HFFc6 (cell line): Measurements from ENCODE around the gene TLR7. TPM values are rescaled to one million over a fixed set of nuclear protein-coding genes. Genes with fewer than 3 reads are reported as not detected.

Source experiments
- DNase-seq: peaks from one replicate; pipeline ENCODE4 v3.0.0-alpha.2; 2018
- H3K27ac Mint-ChIP-seq: 2 replicates; pipeline ENCODE4 v1.8.0; 2020; ENCODE audit warnings: mild to moderate bottlenecking, mixed read lengths
- H3K27me3 Mint-ChIP-seq: 2 replicates; pipeline ENCODE4 v1.8.0; 2021; ENCODE audit warnings: mild to moderate bottlenecking, moderate library complexity, mixed read lengths; ENCODE audit not compliant: insufficient read depth
- H3K36me3 Mint-ChIP-seq: 2 replicates; pipeline ENCODE4 v1.8.0; 2021; ENCODE audit warnings: low read depth, mixed read lengths
- H3K4me1 Mint-ChIP-seq: 2 replicates; pipeline ENCODE4 v1.8.0; 2020; ENCODE audit warnings: low read depth, mixed read lengths
- H3K4me3 Mint-ChIP-seq: 2 replicates; pipeline ENCODE4 v1.8.0; 2020; ENCODE audit warnings: mild to moderate bottlenecking, moderate library complexity, mixed read lengths
- H3K9me3 Mint-ChIP-seq: 2 replicates; pipeline ENCODE4 v1.8.0; 2020; ENCODE audit warnings: mild to moderate bottlenecking, mixed read lengths
- CTCF ChIP-seq: fragments of 200-600 bp; sonication (generic); IDR thresholded peaks from 2 replicates; pipeline ENCODE4 v1.5.0; 2021; ENCODE audit warnings: antibody characterized with exemption, mild to moderate bottlenecking
- total RNA-seq, 6 experiments: library from RNA; stranded (reverse); fragmentation: NEBNext Ultra II Directional; extraction: Animal tissue kit (Norgen Biotek cat#: 25700); gene quantifications; 2 replicates in 1 of 6; 3 replicates in 5 of 6; pipeline ENCODE4 v1.2.3, GENCODE V29; 2021

Gene TLR7
- total RNA-seq, 6 experiments from 2014 or later, result not detected

DNA sequence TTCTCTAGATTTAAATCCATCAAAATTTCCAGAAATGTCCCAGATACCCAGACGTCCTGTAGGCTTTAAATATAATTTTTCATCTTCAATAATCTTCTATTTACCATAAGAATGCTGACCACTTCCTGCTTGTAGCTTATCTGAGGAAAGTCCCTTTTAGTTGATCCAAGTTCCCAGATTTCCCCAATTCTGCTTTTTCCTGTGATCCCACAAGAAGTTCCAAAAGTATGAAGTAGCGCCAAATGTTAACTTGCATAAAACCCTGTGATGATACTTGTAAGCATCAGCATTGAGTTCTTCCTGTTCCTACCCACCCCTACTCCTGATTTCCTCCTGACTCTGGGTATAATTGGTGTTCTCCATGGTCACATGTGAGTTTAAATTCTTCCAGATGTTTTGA, 29.0 kb downstream of the TLR7 start:
- Mint-ChIP-seq H3K27me3 (peaks cover 4% of the 10 kb centered on the region; the same call in 1 of the 2 replicates), H3K9me3 (no peaks in the 10 kb centered on the region), H3K36me3 (no peaks in the 10 kb centered on the region), H3K4me3 (no peak overlapping the region), H3K27ac (no peak overlapping the region), H3K4me1 (no peaks in the 10 kb centered on the region; the same call in 1 of the 2 replicates)
- no peak for DNase-seq
- TF ChIP-seq CTCF, result no peak

GRCh38 chrX:12896935-12897334, 30.1 kb downstream of the TLR7 start:
- H3K4me1 Mint-ChIP-seq, result no peaks in the 10 kb centered on the region; the same call in 1 of the 2 replicates
- peaks cover 4% of the 10 kb centered on the region; the same call in 1 of the 2 replicates for H3K27me3 Mint-ChIP-seq
- no peaks in the 10 kb centered on the region for H3K9me3 Mint-ChIP-seq

GRCh38 chrX:12898073-12898472, 31.2 kb downstream of the TLR7 start:
- Mint-ChIP-seq H3K4me1 (no peaks in the 10 kb centered on the region; the same call in 1 of the 2 replicates), H3K9me3 (no peaks in the 10 kb centered on the region), H3K27ac (no peak overlapping the region), H3K36me3 (no peaks in the 10 kb centered on the region), H3K27me3 (peaks cover 4% of the 10 kb centered on the region), H3K4me3 (no peak overlapping the region)
- DNase-seq, result no peak
- TF ChIP-seq CTCF, result no peak

More at GRCh38 chrX:12896935-12897334, 30.1 kb downstream of the TLR7 start:
- no peak overlapping the region for H3K27ac Mint-ChIP-seq
- no peak for DNase-seq
- TF ChIP-seq CTCF, result no peak
- no peak overlapping the region for H3K4me3 Mint-ChIP-seq
- H3K36me3 Mint-ChIP-seq, result no peaks in the 10 kb centered on the region

DNA sequence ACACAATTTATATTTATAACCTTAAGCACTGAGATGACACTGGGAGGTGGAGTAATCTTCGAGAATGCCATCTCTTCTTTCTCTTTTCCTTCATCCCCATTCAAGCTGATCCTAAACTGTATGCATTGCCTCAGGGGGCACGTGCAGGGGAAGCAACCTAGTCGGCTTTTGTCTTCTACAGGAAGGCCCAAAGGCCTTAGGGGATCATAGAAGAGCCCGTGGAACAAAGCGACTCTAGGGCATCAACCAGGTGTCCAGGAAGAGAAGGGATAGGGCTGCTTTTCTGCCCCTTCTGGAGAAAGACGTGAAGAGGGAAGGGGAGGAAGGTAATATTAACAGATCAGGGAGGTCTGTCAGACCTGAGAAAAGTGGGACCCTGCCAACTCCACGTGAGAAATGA, 32.6 kb downstream of the TLR7 start:
- H3K27ac Mint-ChIP-seq, result no peak overlapping the region
- no peaks in the 10 kb centered on the region for H3K9me3 Mint-ChIP-seq
- no peaks in the 10 kb centered on the region for H3K36me3 Mint-ChIP-seq
- no peaks in the 10 kb centered on the region; the same call in 1 of the 2 replicates for H3K4me1 Mint-ChIP-seq
- TF ChIP-seq CTCF, result no peak
- DNase-seq, result no peak
- no peak overlapping the region for H3K4me3 Mint-ChIP-seq
- peaks cover 7% of the 10 kb centered on the region for H3K27me3 Mint-ChIP-seq

DNA sequence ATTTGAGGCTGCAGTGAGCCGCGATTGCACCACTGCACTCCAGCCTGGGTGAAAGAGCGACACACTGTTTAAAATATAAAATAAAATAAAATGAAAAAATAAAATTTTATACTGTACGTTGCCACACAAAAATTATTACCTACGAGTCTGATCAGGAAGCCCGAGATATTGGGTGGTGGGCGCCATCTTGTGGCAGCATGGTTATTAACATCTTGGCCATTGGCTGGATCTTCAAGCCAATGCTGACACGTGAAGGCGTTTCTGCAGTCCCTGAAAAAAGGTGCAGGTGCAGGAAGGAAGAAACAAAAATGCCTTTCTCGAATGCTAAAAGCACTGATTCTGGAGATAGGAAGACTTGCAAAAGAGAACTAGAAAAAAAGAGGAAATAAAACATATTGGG, 34.6 kb downstream of the TLR7 start:
- no peak overlapping the region for H3K4me3 Mint-ChIP-seq

More for the DNA sequence above, 34.6 kb downstream of the TLR7 start:
- TF ChIP-seq CTCF, result peak; percentile 79
- DNase-seq, result peak; percentile 2
- no peak overlapping the region for H3K27ac Mint-ChIP-seq
- no peaks in the 10 kb centered on the region for H3K36me3 Mint-ChIP-seq
- no peaks in the 10 kb centered on the region for H3K9me3 Mint-ChIP-seq
- no peaks in the 10 kb centered on the region; the same call in 1 of the 2 replicates for H3K4me1 Mint-ChIP-seq
- peaks cover 7% of the 10 kb centered on the region for H3K27me3 Mint-ChIP-seq
